Stimulated activated CD4-positive, alpha-beta T cell treated with anti-CD3 and anti-CD28 coated beads, Interleukin-2, amount 100 ng/mL, for 4 hours (primary cell): ENCODE measurements around the gene ARNT2.

Experiments
- DNase-seq: peaks from one replicate; pipeline ENCODE4 v3.0.0-alpha.2; 2020; ENCODE audit warnings: low read depth

Gene ARNT2

DNA sequence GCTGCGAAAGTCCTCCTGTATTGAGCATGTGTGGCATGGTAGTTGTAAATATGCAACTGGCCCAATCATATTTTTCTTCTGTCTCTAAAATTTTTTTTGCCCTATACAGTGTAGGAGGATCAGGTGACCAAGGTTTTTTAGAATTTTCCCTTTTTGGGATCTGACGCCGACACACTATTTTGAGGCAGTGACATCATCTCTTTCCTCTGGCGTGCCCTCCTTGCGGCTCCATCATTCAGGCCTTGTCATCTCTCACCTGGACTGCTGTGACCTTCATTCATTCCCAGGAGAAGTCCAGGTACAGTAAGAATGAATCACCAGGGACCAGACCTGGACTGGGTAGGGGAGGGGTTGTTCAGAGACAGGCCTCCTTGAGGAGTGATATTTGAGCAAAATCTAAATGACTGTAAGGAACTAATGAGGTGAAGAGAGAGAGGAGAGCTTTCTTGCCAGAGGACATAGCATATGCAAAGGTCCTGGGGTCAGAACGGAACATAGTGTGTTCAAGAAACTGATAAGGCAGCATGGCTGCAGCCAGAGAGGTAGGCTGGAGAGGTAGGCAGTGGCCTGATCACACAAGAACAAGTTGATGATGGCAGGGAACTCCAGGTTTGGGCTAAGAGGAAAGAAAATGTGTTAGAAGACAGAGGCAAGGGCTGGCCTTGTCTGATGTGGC is 38.7 kb downstream of the ARNT2 start:
- DNase-seq, result no peak

DNA sequence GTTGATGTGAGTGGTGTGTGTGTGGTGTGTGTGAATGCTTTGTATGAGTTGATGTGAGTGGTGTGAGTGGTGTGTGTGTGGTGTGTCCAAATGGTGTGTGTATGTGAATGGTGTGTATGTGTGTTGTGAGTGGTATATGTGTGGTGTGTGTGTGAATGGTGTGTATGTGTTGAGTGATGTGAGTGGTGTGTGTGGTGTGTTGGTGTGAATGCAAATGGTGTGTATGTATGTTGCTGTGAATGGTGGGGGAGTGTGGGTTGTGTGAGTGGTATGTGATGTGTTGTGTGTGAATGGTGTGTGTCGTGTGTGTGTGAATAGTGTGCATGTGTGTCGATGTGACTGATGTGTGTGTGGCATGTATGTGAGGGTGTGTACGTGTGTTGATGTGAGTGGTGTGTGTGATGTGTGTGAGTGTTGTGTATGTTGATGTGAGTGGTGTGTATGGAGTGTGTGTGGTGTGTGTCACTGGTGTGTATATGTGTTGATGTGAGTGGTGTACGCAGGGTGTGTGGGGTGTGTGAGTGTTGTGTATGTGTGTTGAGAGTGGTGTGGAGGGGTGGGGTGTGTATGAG is 40.6 kb downstream of the ARNT2 start:
- no peak for DNase-seq

DNA sequence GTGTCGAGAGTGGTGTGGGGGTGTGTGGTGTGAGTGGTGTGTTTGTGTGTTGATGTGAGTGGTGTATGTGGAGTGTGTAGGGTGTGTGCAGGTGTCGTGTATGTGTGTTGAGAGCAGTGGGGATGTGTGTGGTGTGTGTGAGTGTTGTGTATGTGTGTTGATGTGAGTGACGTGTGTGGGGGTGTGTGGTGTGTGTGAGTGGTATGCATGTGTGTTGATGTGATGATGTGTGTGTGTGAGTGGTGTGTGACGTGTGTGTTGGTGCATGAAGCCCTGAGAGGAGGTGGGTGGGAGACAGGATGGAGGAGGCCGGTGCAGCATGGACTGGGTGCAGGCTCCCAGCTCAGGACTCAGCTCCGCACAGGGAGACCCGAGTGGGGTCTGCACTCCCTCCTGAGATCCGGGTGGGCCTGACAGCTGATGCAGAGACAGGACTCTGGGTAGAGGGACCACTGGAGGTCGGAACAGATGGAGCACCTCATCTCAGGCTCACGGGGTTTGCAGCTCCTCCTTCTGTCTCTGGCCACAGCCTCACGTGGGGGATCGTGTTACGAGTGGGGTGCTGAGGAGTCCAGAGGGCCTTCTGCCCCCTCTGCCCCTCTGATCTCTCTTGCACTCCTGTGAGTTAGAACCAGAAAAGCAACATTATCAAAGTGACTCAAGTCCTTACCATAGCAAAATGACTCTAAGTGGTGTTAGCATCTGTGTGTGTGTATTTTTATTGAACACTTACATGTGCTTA is 41.3 kb downstream of the ARNT2 start:
- no peak for DNase-seq

DNA sequence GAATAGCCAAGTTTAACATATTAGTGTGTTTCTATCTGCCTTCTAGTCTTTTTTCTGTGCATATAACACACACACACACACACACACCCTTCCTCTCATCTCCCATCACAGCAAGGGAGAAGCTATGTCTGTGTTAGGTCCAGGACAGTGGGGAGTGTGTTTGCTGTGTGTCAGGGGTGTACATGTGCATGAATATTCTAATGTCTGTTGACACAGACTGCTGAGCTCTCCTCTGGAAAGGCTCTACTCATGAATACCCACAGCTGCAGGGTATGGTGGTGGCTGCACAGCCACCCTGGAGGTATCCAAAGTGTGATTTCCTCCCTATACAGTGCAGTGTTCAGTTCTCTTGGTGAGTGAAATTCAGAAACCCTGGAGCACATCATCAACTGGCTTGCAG is 42.9 kb downstream of the ARNT2 start:
- DNase-seq, result no peak

DNA sequence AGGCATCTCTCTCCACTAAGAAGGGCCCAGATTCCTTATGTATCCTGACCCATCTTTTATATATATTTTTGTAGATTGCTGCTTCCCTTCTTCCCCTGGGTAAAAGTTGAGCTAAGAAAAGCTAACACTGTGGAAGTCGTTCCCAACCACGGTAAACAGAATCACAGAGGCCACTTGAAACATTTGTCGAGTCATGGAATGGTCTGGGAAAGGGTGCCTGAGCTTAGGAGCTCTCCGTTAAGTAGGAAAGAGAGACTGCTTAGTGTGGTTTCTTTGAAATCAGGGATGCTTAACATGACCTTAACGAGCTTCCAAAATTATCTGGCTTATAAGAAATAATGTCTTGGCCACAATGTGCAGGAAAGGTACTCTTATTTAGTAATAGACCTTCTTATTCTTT is 45.6 kb downstream of the ARNT2 start:
- DNase-seq, result no peak

DNA sequence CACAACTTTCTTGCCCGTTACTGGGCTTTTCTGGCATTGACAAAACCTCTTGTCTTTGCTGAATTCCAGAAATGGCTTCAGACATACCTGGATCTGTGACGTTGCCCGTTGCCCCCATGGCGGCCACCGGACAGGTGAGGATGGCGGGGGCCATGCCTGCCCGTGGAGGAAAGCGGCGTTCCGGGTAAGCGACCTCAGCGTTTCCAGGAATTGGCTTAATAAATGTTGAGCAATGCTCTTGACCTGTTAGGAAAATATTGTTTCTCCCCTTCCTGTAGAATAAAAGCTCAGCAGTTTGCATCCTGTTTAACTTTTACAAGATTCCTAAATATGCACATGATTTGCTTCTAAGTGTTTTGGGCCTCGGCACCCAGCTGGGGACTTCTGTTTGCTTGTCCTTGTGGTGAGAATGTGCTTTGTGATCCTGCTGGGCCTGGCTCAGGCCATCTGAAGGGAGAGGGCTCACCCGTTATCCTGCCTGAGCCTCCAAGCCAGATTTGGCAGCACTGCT is 46.7 kb downstream of the ARNT2 start:
- DNase-seq, result no peak

DNA sequence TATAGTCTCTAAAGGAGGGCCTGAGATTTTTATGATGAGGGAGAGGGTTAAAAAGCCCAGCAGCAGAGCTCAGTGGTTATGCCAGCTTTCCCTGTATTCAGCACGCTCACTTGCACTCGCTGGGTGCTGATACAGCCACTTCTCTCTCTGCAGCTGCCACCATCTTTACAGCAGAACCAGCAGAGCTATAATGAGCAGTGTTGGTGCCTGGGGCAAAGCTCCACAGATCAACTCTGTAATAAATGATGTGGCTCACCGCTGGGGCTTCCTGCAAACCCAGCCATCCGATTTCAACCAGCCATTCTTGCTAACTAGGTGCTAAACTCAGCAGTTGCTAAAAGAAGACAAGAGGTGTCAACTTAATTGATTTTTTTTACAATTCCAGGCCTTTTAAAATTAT is 48.0 kb downstream of the ARNT2 start:
- no peak for DNase-seq

DNA sequence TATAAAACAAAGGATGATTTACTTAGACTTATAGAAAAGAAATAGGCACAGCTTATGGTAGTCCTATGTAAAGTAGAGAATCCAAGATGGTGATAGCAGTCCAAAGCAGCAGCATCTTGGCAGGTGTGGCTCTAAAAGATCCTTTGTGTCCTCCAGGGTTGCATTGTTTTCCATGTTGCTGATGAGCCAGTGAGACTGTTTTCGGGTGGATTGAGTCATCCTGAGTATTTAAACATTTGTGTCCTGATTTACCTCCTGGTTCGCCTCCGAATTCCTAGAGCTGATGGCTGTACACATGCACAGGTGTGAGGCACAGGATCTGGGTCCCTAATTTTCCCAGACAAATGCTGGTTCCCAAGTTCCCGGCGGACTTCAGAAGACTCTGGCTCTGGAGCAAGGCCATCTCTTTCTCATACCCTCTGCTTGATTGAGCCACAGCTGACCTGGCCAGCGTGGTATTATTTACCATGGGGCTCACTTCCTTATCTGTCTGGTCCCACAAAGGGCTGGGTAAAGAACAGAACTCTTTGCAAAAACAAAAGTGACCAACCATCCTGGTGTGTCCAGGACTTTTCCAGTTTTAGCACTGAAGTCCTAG is 51.0 kb downstream of the ARNT2 start:
- no peak for DNase-seq

DNA sequence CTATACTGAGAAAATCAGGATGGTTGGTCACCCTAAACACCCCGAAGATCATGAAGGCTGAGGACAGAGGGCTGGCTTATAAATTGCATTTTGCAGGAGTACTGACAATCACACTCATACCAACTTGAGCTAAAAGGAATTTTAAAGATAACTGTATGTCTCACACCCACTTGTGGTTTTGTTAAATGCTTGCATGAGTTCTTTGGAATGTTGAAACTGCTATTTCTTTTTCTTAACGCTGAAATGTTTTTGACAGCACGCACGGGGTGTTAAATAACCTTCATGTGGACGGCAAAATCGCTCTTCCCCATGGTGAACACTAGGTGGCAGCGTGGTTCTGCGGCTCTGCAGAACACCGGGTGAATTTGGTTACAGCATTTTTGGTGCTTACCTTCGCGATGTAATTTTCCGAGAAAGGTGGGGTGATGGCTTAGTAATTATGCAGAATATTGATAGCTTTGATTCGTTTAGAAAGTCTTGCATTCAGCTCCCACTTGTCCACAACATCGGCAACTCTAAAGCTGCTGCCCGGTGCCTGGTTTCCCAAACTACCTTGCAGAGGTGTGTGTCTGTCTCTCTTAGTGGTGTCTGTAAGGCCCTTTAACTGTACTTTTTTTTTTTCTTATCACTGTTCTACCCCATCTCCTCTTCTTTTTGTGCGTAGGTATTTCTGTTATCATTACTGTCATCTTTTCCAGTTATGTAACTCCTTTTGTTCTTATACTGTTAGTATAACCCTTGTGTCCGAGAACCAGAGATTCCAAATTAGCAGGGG is 51.7 kb downstream of the ARNT2 start:
- DNase-seq, result peak; percentile 34

DNA sequence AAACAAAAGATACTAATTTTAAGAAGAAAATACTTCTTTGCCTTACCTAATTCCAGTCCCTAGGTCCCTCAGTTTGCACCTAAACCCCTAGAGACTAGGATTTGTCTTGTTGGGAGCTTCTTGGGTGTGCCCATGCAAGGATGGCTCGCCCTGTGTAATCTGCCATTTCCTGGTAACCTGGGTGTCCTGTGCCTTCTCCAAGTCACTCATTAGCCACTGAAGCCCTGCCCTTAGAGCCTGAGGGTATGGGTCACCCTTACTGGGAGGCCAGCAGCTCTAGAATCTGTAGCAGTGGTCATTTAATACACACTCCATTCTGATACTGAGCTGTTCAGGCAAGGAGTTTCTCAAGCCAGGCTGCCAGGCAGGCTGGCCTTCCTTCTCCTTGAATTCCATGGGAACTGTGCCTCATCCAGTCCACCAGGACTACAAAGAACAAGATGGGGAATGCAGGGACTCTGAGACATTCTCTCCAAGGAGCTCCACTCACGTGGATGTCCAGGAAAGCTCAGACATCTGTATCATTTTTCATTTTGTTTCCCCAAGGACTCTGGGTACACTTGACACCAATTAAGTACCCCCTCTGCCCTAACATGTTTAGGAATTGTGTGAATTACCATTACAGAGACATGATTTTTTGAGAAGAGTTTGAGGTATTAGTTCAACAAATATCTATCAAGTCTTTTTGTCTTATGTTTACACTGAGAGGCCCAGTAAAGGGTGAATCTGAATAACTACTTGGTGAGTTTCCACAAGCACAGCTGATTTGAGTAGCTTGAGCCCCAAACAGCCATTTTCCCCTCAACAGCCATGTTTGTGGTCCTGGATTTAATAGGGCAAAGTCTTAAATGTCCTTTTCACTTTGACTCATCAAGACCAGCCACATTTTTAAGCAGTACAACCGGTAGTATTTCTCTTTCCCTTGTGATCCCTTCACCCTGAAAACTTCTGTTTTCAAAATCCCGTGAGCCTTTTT is 52.6 kb downstream of the ARNT2 start:
- DNase-seq, result no peak

DNA sequence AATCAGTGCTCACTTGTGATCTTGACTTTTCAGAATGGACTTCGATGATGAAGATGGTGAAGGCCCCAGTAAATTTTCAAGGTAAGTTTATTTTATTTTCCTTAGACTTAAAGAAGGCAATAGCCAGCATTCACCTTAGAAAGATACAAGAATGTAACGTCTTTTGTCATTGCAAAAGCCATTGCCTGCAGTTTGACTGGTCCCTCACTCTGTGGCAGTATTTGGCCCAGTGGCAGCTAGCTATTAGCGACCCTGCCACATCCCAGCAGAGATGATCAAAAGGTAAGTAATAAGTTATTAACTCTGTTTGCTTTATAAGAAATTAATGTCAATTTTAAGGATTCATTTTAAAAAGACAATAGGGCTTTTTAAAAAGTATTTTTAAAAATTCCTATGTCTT is 53.7 kb downstream of the ARNT2 start:
- no peak for DNase-seq

DNA sequence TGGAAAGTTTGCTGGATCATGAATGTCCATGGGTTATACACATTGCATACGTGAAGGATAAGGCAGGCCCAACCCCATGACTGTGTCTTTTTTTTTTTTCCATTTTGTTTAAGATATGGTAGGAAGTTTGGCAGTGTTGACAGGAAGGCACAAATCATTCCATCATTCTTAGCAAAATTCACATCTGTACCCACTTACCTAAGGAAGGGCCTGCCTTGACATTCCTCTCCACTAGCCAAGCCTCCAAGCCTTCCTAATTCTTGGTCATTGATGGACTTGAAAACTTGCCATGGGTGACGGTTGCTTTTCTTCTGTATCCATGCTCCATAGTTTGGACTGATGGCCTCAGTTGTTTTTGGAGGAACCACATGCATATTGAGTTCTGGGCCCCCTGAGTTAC is 54.4 kb downstream of the ARNT2 start:
- no peak for DNase-seq

DNA sequence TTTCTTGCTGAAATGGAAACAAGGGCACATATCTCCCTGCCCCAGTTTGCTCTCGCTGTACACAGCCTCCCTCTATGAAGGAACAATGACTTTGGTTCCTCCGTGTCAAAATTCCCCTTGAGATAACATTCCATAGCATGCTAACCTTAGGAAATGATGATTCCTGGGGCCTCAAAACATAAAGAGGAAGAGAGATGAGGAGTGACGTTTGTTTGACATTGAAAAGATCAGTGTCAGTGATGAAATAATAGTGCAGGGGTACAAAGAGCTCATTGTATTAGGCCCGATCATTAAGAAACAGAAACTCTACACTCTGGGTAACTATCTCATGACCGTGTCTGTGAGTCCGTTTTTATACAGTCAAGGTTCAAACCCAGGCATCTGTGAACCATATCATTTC is 55.2 kb downstream of the ARNT2 start:
- DNase-seq, result no peak

DNA sequence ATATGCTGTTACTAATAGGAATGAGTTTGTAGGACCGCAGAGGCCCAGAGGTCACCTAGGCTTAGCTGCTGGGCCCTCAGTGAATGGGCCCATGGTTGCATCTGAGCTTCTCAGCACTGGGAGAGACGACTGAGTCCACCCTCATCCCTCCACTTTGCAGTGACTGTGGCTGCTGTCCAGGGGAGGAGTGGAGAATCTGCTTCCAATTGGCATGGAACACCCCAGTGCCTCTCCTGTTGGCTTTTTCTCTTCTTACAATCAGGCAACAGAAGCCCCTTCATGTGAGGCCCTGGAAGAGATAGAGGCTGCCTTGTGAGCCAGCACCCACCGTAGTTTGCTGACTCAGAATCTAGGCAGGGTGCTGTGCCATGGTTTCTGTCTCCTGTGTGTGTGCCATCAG is 55.6 kb downstream of the ARNT2 start:
- no peak for DNase-seq

DNA sequence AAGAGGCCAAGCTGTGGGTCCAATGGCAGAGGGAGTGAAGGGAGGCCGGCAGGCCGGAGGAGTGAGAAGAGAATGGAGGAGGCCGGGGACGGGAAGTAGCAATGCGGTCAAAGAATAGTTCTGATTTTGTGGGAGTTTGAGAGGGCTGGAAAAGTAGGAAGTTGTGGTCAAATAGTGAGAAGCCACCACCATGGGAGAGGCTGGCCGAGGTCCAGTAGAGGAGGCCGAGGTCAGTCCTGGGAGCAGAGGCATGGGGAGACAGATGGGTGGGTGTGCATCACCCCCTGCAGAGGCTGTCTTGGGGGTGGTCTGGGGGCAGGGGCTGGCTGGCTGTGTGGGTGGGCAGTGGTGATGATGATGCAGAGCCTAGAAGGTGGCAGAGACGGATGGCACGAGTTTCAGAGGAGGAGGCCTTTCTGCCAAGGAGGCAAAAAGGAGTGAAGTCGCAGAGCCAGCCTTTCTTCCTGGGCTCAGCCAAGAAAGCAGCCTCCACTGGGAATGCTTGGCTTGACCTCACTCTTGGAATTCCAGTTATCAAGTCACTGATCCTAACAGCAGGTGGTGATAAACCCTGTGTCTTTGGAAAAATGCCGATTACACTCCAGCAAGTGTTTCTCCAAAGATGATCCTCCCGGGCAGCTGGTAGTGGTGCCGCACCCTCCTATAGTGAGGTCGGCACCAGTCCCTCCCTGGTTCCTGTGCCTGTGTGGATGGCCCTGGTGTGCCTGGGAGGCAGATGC is 57.3 kb downstream of the ARNT2 start:
- no peak for DNase-seq

DNA sequence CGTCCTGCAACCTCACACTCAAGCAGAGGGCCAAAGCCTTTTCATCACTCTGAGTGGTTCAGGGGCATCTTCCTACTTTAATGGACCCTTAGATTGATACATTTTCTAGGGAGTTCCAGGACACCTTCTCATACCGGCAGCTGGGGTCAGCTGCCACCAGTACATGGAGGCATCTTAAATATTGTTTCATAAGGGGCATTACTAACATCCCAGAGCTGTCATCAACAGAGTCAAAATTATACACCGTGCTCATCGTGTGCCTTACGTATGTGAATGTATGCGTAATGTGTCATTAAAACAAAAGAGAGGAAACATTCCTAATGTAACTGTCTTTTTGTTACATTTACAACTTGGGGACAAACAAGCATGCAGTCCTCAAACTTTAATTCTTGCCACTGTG is 57.9 kb downstream of the ARNT2 start:
- no peak for DNase-seq

DNA sequence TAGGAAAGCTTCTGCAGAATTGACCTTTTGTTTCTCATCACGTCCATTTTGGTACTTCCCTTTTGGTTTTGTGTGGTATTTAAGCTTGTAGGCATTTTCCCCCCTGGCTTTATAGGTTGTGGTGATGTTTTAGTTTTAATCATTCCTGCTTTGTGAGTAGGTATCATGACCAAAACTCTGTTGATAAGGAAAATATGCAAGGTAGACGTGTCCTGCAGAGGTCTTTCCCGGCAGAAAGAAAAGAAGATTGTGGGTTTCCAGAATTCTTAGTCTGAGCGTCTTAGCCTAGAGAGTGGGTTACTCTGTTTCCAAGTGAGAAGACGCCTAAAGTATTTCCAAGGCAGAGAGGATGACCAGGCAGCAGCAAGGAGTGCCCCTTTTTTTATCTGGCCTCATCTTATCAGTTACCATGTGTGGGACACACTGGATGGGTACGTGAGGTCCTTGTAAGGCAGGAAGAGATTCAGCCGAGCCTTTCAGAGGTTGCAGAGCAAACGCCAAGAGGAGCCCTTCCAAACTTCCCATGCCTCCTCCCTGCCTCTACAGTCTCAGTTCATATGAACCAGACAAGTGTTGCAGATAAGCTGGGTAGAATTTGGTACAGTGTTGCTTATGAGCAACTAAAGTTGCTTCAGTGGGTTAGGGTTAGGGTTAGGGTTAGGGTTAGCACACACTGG is 58.8 kb downstream of the ARNT2 start:
- DNase-seq, result no peak

DNA sequence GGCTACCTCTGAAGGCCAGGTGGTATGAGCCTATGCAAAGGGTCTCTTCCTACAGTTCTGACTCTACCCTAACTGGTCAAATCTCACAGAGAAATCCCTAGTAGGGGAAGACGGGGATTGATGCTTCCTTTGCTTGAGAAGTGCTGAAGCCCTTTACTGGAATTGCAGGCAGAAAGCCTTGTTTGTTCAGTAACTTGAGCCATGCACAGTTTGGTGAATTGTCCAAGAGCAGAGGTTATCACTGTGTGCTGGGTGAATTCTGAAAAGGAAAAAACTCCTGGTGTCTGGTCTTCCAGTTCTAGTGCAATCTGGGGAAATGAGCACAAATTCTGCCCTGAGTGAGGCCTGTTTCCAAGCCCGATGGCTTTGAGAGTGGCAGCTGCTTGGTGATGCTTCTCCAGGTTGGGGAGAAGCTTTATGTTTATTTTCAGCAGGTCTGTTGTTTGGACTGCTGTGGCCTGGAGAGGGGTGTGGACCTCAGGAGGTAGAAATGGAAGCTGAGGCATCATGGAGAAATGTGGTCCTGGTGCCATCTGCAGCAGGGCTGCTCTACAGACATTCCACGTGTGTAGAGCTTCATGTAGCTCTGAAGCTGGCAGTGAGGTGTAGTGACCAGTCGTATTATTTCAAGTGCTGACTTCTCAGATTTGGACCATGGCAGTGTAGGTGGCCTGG is 60.9 kb downstream of the ARNT2 start:
- DNase-seq, result no peak

DNA sequence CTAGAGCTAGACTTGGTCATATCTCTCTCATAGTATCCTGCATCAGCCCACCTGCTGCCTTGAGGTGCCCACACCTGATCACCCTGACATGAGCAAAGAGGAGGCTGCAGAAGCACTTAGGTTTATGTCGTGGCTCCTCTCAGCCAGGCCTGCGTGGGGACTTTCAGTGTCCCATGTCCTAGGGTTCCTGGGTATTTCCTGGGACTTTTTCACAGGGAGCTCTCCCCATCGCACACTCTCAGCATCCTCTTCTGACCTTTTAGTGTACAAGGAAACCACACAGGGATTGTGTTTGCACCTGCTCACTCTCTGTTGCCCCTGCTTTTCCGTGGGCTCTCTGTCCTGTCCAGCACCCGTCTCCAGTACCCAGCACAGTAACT is 61.4 kb downstream of the ARNT2 start:
- DNase-seq, result no peak
